WERI-Rb-1 (cell line): ENCODE results near the gene MICALL2.

Source experiments
- DNase-seq: peaks from one replicate; pipeline ENCODE4 v3.0.0-alpha.2; 2020
- H3K27ac ChIP-seq: fragments of 250-450 bp; sonication (Bioruptor Pico); 2 replicates; pipeline ENCODE4 v1.5.1; 2020; ENCODE audit warnings: mild to moderate bottlenecking, moderate library complexity
- H3K27me3 ChIP-seq: fragments of 250-450 bp; sonication (Bioruptor Pico); 2 replicates; pipeline ENCODE4 v1.5.1; 2021; ENCODE audit warnings: mild to moderate bottlenecking, low read depth, moderate library complexity; ENCODE audit not compliant: insufficient read depth, severe bottlenecking
- H3K36me3 ChIP-seq: fragments of 250-450 bp; sonication (Bioruptor Pico); 2 replicates; pipeline ENCODE4 v1.5.1; 2020; ENCODE audit warnings: mild to moderate bottlenecking, moderate library complexity
- H3K4me3 ChIP-seq: 2 replicates; pipeline ENCODE4 v1.5.1; 2011; ENCODE audit warnings: low read depth, mild to moderate bottlenecking, control low read depth, low read length
- H3K9me3 ChIP-seq: fragments of 250-450 bp; sonication (Bioruptor Pico); 2 replicates; pipeline ENCODE4 v1.5.1; 2021; ENCODE audit warnings: mild to moderate bottlenecking, moderate library complexity; ENCODE audit not compliant: severe bottlenecking
- CTCF ChIP-seq: IDR thresholded peaks from 2 replicates; pipeline ENCODE4 v1.5.1; 2011; ENCODE audit warnings: low read depth, mild to moderate bottlenecking, control low read depth, inconsistent platforms, low read length

The MICALL2 gene

DNA sequence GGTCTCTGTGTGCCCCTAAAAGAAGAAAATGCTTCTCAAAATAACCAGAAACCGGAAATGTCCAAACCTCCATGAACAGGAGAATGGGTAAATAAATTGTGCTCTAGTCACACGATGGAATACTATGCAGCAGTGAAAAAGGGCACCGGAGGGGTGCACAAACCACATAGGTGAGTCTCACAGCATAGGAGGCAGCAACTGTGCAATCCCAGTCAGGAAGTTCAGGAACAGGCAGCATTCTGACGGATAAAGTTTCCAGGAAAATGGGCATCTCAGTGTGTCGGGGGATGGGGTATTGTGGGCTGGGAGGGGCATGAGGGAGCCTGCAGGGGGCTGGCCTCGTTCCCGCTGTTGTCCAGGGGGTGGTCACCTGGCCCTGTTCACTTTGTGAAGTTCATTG, 63.1 kb downstream of the MICALL2 start:
- no peak overlapping the region for H3K27ac ChIP-seq
- no peak for DNase-seq

GRCh38 chr7:1395211-1396070, 63.8 kb downstream of the MICALL2 start:
- Histone ChIP-seq H3K36me3 (no peaks in the 10 kb centered on the region), H3K9me3 (peaks cover 13% of the 10 kb centered on the region), H3K27ac (no peak overlapping the region), H3K4me3 (no peak overlapping the region), H3K27me3 (no peaks in the 10 kb centered on the region)
- no peak for DNase-seq
- no peak for TF ChIP-seq CTCF

More for the DNA sequence above, 63.1 kb downstream of the MICALL2 start:
- no peak overlapping the region for H3K4me3 ChIP-seq
- H3K36me3 ChIP-seq: no peaks in the 10 kb centered on the region
- H3K9me3 ChIP-seq: peaks cover 13% of the 10 kb centered on the region
- no peak for TF ChIP-seq CTCF
- H3K27me3 ChIP-seq: no peaks in the 10 kb centered on the region

DNA sequence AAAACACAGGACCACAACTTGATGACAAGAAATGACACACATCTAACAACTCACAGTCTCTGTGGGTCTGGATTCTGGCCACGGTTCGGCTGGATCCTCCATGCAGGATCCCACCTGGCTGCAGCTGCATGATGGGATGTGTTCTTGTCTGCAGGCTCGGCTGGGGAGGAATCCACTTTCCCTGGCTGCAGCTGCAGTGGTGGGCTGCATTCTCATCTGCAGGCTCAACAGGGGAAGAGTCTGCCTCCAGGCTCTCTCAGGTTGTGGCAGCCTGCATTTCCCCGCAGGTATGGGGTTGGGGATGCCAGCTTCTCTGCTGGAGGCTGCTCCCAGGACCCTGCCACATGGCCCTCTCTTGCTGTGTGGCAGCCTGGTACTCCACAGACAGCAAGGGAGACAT, 64.9 kb downstream of the MICALL2 start:
- Histone ChIP-seq H3K27me3 (no peaks in the 10 kb centered on the region), H3K4me3 (no peak overlapping the region), H3K36me3 (no peaks in the 10 kb centered on the region), H3K9me3 (peaks cover 13% of the 10 kb centered on the region), H3K27ac (no peak overlapping the region)
- TF ChIP-seq CTCF: no peak
- no peak for DNase-seq

DNA sequence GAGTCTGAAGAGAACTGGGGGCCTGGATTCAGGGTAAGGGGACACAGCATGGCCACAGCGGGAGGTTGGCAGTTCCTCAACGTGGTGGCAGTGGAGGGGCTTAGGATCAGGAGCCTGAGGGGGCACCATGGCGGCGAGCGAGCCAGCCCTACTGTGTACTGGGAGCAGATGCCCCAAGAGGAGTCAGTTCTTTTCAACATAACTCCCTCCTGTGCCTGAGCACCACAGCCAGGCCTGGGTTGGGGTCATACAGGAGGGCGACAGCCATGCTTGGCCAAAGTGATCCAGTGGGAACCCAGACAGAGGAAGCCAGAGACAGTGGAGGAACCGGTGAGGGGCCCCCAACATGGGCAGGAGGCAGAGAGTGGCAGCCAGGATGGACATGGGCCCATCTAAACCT, 65.8 kb downstream of the MICALL2 start:
- Histone ChIP-seq H3K36me3 (no peaks in the 10 kb centered on the region), H3K4me3 (no peak overlapping the region), H3K27me3 (no peaks in the 10 kb centered on the region), H3K9me3 (peaks cover 13% of the 10 kb centered on the region), H3K27ac (no peak overlapping the region)
- DNase-seq: no peak
- TF ChIP-seq CTCF: no peak

DNA sequence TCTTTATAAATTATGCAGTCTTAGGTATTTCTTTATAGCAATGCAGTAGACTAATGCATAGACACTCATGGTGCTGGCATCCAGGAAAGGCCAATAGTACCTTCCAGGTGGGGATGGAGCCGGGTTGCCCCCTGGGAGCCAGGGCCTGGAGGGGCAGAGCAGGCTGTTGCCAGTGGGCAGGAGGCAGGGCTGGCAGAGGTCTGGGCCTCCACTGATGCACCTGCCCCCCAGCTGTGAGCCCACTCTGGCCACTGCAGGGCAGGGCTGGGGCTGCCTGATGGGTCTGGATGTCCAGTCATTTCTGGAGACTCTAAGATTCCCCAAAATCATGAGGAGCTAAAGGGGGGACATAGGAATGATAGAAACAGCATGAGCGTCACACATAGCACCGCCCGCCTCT, 66.7 kb downstream of the MICALL2 start:
- DNase-seq: no peak
- no peak overlapping the region for H3K4me3 ChIP-seq
- peaks cover 11% of the 10 kb centered on the region for H3K9me3 ChIP-seq

More for the DNA sequence above, 66.7 kb downstream of the MICALL2 start:
- no peaks in the 10 kb centered on the region for H3K36me3 ChIP-seq
- TF ChIP-seq CTCF: no peak
- H3K27me3 ChIP-seq: no peaks in the 10 kb centered on the region
- H3K27ac ChIP-seq: no peak overlapping the region
